Epidermal melanocyte (primary cell): ENCODE measurements around the gene RABGAP1.

Experiments
- DNase-seq: peaks from one replicate; pipeline ENCODE4 v3.0.0; 2011; ENCODE audit warnings: low spot score; ENCODE audit not compliant: insufficient read length

RABGAP1 gene

GRCh38 chr9:122944960-122945888 is 4.4 kb downstream of the RABGAP1 start:
- no peak for DNase-seq

DNA sequence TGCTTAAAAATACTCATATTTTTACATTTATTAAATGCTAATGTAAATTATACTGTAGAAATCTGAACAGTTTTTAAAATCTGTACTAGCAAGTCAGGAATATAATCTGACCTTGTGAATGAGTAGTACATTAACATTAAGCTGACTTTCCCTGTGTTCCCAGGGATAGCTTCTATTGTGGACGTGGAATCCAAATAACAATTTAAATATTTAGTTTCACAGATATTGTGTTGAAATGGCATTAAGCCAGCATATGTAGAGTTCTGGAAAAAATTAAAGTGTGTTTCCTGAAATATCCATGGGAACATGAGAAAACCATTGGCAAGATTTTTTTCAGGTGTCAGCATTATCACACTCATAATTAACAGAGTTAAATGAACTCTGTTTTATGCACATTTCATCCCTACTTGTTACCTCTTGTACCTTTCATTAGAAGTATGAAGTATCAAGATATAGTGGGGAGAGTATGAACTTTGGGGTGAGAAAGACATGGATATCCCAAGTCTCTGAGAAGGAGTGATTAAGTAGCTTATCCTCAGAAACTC is 5.7 kb downstream of the RABGAP1 start:
- DNase-seq, result no peak

DNA sequence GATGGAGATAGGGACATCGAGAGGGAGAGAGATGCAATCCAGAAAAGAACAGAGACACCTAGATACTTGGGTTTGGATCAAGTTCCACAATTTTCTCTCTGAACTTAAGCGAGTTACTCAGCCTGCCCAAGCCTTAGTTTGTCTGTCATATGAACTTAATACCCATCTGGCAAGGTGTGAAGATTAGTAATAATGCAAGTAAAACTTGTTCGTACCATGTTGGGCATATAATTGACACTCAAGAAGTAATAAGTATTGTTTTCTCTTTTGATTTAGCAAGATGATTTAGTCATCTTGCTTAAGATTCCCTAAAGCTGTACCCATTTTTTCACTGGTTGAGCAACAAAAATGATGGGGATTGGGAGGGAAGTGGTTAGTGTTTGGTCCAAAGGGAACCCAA is 7.5 kb downstream of the RABGAP1 start:
- no peak for DNase-seq

DNA sequence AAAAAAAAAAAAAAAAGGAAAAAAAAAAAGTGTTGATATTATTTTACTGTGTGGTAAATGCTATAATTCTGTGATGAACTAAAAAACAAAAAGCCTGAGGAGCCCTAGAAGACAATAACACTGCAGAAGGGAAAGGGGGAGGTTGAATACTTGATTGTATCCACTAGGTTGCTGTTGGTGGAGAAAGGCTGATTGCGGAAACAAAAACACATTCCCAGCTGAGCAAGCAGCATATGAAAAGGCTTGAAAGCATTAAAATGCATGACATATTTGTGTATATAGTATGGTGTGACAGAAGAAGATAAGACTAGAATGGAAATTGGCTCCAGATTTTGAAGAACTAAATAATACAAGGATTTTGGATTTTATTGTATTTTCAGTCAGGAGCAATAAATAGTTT is 8.9 kb downstream of the RABGAP1 start:
- no peak for DNase-seq

GRCh38 chr9:122950263-122950662 is 9.4 kb downstream of the RABGAP1 start:
- DNase-seq, result no peak

DNA sequence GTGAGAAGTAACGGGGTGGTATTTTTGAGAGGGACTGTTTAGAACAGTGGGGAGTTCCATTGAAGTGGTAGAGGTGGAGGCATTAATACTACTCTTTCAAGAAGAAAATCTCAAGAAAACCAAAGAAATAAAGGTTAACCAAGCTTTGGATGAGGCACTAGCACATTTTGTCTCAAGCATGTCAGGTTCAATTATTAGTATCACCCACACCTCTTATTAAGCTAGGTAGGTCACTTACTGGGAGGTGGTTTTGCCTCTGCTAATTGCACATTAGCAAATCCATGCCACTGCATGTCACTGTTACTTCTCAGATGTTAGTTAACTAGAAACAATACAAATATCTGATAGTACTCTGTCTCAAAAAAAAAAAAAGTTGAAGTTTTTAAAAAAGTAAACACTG is 10.2 kb downstream of the RABGAP1 start:
- DNase-seq, result no peak

GRCh38 chr9:122954253-122954691 is 13.5 kb downstream of the RABGAP1 start:
- DNase-seq, result peak; percentile 27

DNA sequence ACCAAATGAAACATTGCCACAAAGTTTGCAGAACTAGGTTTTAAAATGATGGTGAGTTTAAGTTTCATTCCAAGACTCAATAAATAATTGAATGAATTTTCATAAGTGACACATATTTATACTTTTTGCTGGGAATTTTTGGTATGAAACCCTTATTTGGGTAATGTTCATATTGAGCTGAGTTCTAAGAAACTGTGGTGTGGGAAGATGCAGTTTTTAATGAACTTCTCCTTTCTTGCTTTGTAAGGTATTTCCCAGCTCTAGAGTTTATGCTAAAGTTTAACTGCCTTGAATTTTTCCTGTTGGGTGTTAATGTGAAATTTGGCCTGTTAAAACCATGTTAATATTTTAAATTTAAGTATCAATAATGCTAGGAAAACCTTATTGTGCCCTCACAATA is 15.1 kb downstream of the RABGAP1 start:
- no peak for DNase-seq

- DNase-seq, result no peak
These were observed 20.3 kb downstream of the RABGAP1 start for GRCh38 chr9:122961139-122961538.

- DNase-seq, result no peak
These were observed 34.4 kb downstream of the RABGAP1 start for GRCh38 chr9:122975196-122975595.

GRCh38 chr9:122978601-122979000 is 37.8 kb downstream of the RABGAP1 start:
- no peak for DNase-seq

GRCh38 chr9:122986010-122986409 is 45.2 kb downstream of the RABGAP1 start:
- DNase-seq, result no peak

GRCh38 chr9:122988141-122988540 is 47.3 kb downstream of the RABGAP1 start:
- no peak for DNase-seq

DNA sequence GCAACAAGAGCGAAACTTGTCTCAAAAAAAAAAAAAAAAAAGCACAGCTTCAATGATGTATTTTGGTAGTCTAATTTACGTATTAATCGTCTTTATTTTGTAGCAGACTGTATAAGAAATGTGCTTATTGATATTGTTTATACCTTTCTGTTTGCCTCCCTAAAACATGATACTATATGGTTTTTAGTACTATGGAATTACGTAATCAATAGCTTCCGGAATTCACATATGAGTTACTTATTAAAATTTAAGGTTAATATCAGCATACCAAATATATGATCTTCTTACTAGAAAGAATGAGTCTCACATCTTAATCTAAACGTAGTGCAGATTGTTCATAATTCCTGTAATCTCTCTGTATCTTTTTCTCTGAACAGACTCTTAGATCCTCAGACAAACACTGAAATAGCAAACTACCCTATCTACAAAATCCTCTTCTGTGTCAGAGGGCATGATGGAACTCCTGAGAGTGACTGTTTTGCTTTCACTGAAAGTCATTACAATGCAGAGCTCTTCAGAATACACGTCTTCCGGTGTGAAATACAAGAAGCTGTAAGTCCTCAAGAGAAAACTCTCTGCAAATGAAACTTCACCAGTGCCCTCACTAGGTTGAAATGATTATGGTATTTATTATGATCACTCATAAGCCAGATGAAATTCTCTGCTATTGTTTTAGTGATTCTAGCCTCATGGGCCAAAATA is 48.3 kb downstream of the RABGAP1 start:
- DNase-seq, result no peak

- peak; percentile 74 for DNase-seq
These were observed 50.6 kb downstream of the RABGAP1 start for GRCh38 chr9:122991370-122991830.

DNA sequence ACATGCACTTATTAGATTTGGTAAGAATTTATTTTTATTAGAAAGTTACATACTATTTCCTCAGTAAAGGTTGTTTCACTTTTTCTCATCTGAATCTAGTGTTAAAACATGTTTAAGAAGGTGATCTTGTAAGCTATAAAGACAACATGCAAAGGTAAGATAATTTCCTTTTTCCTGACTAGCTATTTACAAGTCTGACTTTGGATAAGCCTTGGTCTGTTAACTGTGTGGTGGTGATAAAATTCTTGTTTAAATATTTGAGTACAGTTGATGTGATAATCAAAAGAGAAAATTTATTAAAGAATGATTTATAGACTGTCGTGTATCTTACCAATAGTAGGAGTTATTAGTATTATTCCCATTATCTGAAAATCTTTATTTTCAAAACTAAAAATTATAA is 55.8 kb downstream of the RABGAP1 start:
- no peak for DNase-seq

DNA sequence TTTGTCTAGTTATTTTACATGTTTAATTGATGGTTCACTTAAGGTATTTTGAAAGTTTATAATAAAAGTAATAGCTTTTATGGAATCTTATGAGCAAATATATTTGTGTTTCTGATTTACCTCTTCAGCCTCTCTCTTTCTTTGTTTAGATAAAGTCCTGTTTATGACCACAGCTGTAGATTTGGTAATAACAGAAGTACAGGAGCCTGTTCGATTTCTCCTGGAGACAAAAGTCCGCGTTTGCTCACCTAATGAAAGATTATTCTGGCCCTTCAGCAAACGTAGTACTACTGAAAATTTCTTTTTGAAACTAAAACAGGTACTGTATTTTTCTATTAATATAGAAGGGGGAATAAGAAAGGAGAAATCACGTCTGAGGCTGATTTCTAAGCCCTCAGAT is 57.6 kb downstream of the RABGAP1 start:
- DNase-seq, result no peak

- DNase-seq, result no peak
These were observed 59.7 kb downstream of the RABGAP1 start for GRCh38 chr9:123000371-123001068.

GRCh38 chr9:123002754-123003153 is 61.9 kb downstream of the RABGAP1 start:
- no peak for DNase-seq

GRCh38 chr9:123003466-123003865 is 62.6 kb downstream of the RABGAP1 start:
- no peak for DNase-seq

- no peak for DNase-seq
These were observed 65.1 kb downstream of the RABGAP1 start for GRCh38 chr9:123005964-123006363.

DNA sequence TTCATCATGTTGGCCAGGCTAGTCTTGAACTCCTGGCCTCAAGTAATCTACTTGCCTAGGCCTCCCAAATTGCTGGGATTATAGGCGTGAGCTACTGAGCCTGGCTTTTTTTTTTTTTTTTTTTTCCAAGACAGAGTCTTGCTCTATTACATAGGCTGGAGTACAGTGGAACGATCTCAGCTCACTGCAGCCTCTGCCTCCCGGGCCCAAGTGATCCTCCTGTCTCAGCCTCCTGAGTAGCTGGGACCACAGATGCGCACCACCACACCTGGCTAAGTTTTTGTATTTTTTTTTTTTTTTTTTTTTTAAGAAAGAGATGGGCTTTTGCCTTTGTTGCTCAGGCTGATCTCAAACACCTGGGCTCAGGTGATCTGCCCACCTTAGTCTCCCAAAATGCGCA is 66.4 kb downstream of the RABGAP1 start:
- no peak for DNase-seq
